ENCODE results near the gene ZNF324.

DNA sequence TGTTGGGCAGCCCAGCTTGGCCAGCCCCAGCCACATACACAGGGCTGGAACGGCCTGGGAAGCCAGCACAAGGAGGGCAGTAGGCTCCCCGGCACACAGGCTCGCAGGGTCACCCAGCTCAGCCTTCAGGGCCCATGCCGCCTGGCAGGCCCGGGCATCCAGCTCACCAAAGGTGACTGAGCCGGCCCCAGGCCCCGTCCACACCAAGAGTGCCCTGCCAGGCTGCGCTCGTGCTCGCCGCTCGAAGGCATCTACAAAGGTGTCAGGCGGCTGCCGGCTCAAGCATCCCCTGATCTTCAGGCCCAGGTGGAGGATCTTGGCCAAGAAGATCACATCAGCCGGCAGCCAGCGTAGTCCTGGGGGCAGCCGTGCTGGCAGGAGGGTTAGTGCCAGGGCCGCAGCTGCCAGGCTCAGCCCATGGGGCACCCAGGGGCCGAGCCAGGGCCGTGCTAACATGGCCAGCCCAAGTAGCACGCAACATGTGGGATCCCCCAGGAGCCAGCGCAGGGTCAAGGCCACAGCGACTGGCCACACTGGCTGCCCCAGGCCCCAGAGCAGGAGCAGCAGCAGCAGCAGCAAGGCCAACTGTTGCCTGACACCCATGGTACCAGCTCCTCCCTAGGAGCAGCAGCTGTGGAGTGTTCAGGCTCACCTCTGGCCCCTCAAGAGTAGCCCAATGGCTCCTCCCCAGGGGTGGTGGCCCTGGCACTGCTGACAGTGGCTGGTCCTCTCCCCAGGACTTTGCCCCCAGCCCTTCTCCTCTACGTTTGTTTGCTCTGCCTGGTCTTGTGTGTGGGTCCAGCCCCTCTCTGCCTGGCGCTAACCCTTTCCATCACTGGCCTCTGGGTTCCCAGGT, 44.7 kb downstream of the ZNF324 start, which contains the start of gene SLC27A5:
- TF ChIP-seq CTCF (optimal IDR thresholded peaks at IDR 0.05 in 1 of 3, IDR thresholded peaks at IDR 0.05 in 1 of 3, conservative IDR thresholded peaks at IDR 0.05 in 1 of 3; ENCODE audit: extremely low read depth in 1 of 3, insufficient read depth in 2 of 3, low read length in 3 of 3): no peak
- TF ChIP-seq EZH2 (IDR thresholded peaks at IDR 0.05; ENCODE audit: low read length): no peak
